SK-N-SH (cell line): ENCODE data around the gene SPATA13. TPM values are rescaled to one million over a fixed set of nuclear protein-coding genes. Genes with fewer than 3 reads are reported as not detected.
A peak's percentile ranks its signal among the peaks of the same experiment; 100 is the strongest.

Experiments used
- CTCF ChIA-PET: fragments of 300-600, 350-600 bp; formaldehyde crosslinking; extraction: SDS; loops from one replicate; lab custom pipeline; 2021; lab: Yijun Ruan, JAX
- POLR2A ChIA-PET: fragments of 350-600 bp; sonication (Branson Sonifier 250); formaldehyde crosslinking; extraction: SDS; loops from one replicate; lab custom pipeline; 2020; ENCODE audit warnings: antibody characterized with exemption, inconsistent platforms; lab: Yijun Ruan, JAX
- DNase-seq: peaks from one replicate; pipeline ENCODE4 v3.0.0; 2012
- H2AFZ ChIP-seq: fragments of 200-600 bp; sonication (generic); 2 replicates; pipeline ENCODE4 v1.8.1; 2016; ENCODE audit warnings: antibody characterized with exemption, mild to moderate bottlenecking, low read depth
- H3F3A ChIP-seq: fragments of 200-600 bp; sonication (generic); replicated peaks from 2 replicates; pipeline ENCODE3; 2016; ENCODE audit warnings: antibody characterized with exemption, mild to moderate bottlenecking; ENCODE audit not compliant: insufficient read depth
- H3K27ac ChIP-seq, 2 experiments: fragments of 200-500 bp in 1 of 2; fragments of 200-600 bp in 1 of 2; sonication (Bioruptor generic) in 1 of 2; sonication (generic), shearing (Covaris generic) in 1 of 2; 2 replicates each; pipeline versions ENCODE4 v1.5.1 to v1.6.1; 2014 to 2016; ENCODE audit warnings: low read depth in 2 of 2, inconsistent platforms in 1 of 2, low read length in 1 of 2, mild to moderate bottlenecking in 1 of 2, mixed read lengths in 1 of 2
- H3K27me3 ChIP-seq: fragments of 200-600 bp; sonication (generic), shearing (Covaris generic); 2 replicates; pipeline ENCODE4 v1.6.1; 2016; ENCODE audit warnings: mixed run types; ENCODE audit not compliant: insufficient read depth
- H3K36me3 ChIP-seq, 2 experiments: fragments of 200-500 bp in 1 of 2; fragments of 200-600 bp in 1 of 2; sonication (Bioruptor generic) in 1 of 2; sonication (generic) in 1 of 2; replicated peaks in 1 of 2; 2 replicates each; pipeline versions ENCODE3 to v1.5.1; 2014 to 2016; ENCODE audit warnings: low read length in 1 of 2, mild to moderate bottlenecking in 1 of 2; ENCODE audit not compliant: insufficient read depth in 2 of 2, control insufficient read depth in 1 of 2
- H3K4me1 ChIP-seq, 2 experiments: fragments of 200-500 bp in 1 of 2; fragments of 200-600 bp in 1 of 2; sonication (Bioruptor generic) in 1 of 2; sonication (generic), shearing (Covaris generic) in 1 of 2; 2 replicates each; pipeline versions ENCODE4 v1.5.1 to v1.6.1; 2014 to 2016; ENCODE audit warnings: low read depth in 1 of 2, low read length in 1 of 2, mixed run types in 1 of 2; ENCODE audit not compliant: insufficient read depth in 2 of 2, control insufficient read depth in 1 of 2
- H3K4me2 ChIP-seq: fragments of 200-600 bp; sonication (generic), shearing (Covaris generic); 2 replicates; pipeline ENCODE4 v1.6.1; 2017; ENCODE audit warnings: mixed run types
- H3K4me3 ChIP-seq, 2 experiments: fragments of 200-500 bp in 1 of 2; fragments of 200-600 bp in 1 of 2; sonication (Bioruptor generic) in 1 of 2; sonication (generic), shearing (Covaris generic) in 1 of 2; 2 replicates each; pipeline versions ENCODE4 v1.5.1 to v1.8.1; 2014 to 2016; ENCODE audit warnings: low read depth in 2 of 2, inconsistent platforms in 1 of 2, low read length in 1 of 2, mild to moderate bottlenecking in 1 of 2, mixed read lengths in 1 of 2, moderate library complexity in 1 of 2
- H3K79me2 ChIP-seq: fragments of 200-600 bp; sonication (generic); 2 replicates; pipeline ENCODE4 v1.8.1; 2017; ENCODE audit warnings: mild to moderate bottlenecking; ENCODE audit not compliant: insufficient read depth
- H3K9ac ChIP-seq: fragments of 200-600 bp; sonication (generic); 2 replicates; pipeline ENCODE4 v1.6.1; 2017; ENCODE audit warnings: mixed run types
- H3K9me2 ChIP-seq: fragments of 200-600 bp; sonication (generic); 2 replicates; pipeline ENCODE4 v1.6.1; 2017; ENCODE audit warnings: mixed run types
- H3K9me3 ChIP-seq: fragments of 200-600 bp; sonication (generic); 2 replicates; pipeline ENCODE4 v1.6.1; 2017; ENCODE audit warnings: mixed run types, mild to moderate bottlenecking, moderate library complexity
- H4K20me1 ChIP-seq: fragments of 200-600 bp; sonication (generic); 2 replicates; pipeline ENCODE4 v1.6.1; 2017; ENCODE audit warnings: mild to moderate bottlenecking, mixed run types; ENCODE audit not compliant: insufficient read depth
- FOSL2 ChIP-seq: IDR thresholded peaks from 2 replicates; pipeline ENCODE4 v1.4.0; 2012; ENCODE audit warnings: low read depth, mild to moderate bottlenecking, moderate library complexity, borderline replicate concordance
- FOXM1 ChIP-seq: IDR thresholded peaks from 2 replicates; pipeline ENCODE4 v1.4.0; 2012; ENCODE audit warnings: low read depth, mild to moderate bottlenecking
- GATA2 ChIP-seq: sonication (generic); formaldehyde crosslinking; IDR thresholded peaks from 2 replicates; pipeline ENCODE4 v1.5.0; 2020; ENCODE audit warnings: mild to moderate bottlenecking, missing genetic modification reagents
- MEF2A ChIP-seq: IDR thresholded peaks from 2 replicates; pipeline ENCODE4 v1.4.0; 2012; ENCODE audit warnings: low read depth, borderline replicate concordance
- RFX5 ChIP-seq: IDR thresholded peaks from 2 replicates; pipeline ENCODE4 v1.6.1; 2012; ENCODE audit warnings: mild to moderate bottlenecking, improper control_type of control experiment, low read length
- TAF1 ChIP-seq: IDR thresholded peaks from 2 replicates; pipeline ENCODE4 v1.6.1; 2012; ENCODE audit warnings: low read depth, mild to moderate bottlenecking, low read length, moderate library complexity, borderline replicate concordance
- WGBS: methylation state at CpG from one replicate; pipeline ENCODE4 v1.1.6; 2017; ENCODE audit warnings: low lambda C conversion rate; 5-methylcytosine and 5-hydroxymethylcytosine counted together
- polyA plus RNA-seq, 3 experiments: library from polyadenylated mRNA; depleted of rRNA; stranded (reverse); fragments of >200 nt; gene quantifications; 2 replicates each; pipeline ENCODE4 v1.2.3, GENCODE V29; 2012
- TF ChIP-seq, protein P1 (sequence below): IDR thresholded peaks from 2 replicates; pipeline ENCODE4 v1.6.1; 2012; ENCODE audit warnings: mild to moderate bottlenecking, low read depth, low read length, moderate library complexity
- TF ChIP-seq, protein P2 (sequence below): IDR thresholded peaks from 2 replicates; pipeline ENCODE4 v1.4.0; 2012; ENCODE audit warnings: low read depth, borderline replicate concordance
- TF ChIP-seq, protein P3 (sequence below): fragments of 150-350 bp; IDR thresholded peaks from 2 replicates; pipeline ENCODE4 v1.6.1; 2016; ENCODE audit warnings: mild to moderate bottlenecking, low read depth, low read length

SPATA13 gene
- polyA plus RNA-seq, 1 of the 3 experiments (the other 2 are of a cell fraction) = 4.3 TPM

DNA sequence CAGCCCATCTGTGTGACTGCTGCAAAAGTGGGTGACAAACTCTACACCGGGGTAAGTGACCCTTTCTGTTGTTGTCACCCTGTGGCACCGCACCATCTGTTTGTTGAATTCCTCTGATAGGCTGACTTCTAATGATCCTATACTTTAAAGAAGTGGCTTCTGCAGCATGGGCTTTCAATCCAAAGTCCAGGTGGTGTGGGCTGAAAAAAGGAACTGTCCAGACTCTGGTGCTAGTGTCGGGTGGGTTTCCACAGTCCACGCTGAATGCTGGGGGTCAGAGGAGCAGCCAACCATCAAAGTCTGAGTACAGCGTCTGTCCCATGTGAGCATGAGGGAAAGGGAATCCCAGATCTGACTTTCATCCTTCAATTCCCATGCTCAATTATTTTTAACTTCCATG lies 31.6 kb upstream of the SPATA13 start:
- TF ChIP-seq, protein P1, sequence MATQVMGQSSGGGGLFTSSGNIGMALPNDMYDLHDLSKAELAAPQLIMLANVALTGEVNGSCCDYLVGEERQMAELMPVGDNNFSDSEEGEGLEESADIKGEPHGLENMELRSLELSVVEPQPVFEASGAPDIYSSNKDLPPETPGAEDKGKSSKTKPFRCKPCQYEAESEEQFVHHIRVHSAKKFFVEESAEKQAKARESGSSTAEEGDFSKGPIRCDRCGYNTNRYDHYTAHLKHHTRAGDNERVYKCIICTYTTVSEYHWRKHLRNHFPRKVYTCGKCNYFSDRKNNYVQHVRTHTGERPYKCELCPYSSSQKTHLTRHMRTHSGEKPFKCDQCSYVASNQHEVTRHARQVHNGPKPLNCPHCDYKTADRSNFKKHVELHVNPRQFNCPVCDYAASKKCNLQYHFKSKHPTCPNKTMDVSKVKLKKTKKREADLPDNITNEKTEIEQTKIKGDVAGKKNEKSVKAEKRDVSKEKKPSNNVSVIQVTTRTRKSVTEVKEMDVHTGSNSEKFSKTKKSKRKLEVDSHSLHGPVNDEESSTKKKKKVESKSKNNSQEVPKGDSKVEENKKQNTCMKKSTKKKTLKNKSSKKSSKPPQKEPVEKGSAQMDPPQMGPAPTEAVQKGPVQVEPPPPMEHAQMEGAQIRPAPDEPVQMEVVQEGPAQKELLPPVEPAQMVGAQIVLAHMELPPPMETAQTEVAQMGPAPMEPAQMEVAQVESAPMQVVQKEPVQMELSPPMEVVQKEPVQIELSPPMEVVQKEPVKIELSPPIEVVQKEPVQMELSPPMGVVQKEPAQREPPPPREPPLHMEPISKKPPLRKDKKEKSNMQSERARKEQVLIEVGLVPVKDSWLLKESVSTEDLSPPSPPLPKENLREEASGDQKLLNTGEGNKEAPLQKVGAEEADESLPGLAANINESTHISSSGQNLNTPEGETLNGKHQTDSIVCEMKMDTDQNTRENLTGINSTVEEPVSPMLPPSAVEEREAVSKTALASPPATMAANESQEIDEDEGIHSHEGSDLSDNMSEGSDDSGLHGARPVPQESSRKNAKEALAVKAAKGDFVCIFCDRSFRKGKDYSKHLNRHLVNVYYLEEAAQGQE = peak; percentile 72; the same call in 1 of the 2 replicates
- TF ChIP-seq MEF2A = no peak
- H3K9me3 ChIP-seq = no peaks in the 10 kb centered on the region
- H3K79me2 ChIP-seq = no peaks in the 10 kb centered on the region
- no peak overlapping the region for H2AFZ ChIP-seq
- no peak overlapping the region for H3K4me2 ChIP-seq
- no peaks in the 10 kb centered on the region for H3K4me1 ChIP-seq
- no peaks in the 10 kb centered on the region for H4K20me1 ChIP-seq
- ChIA-PET CTCF (interaction anchor here (0.9 kb wide), 2 partner anchors 20 to 23 kb away, joined by 3 read pairs; no protein-coding TSS in a partner anchor), POLR2A (no interaction called here)
- H3K9me2 ChIP-seq = no peaks in the 10 kb centered on the region
- H3K4me3 ChIP-seq = no peak overlapping the region
- H3F3A ChIP-seq = no peaks in the 10 kb centered on the region
- no peaks in the 10 kb centered on the region for H3K27me3 ChIP-seq
- no peak overlapping the region for H3K27ac ChIP-seq
- no peaks in the 10 kb centered on the region for H3K36me3 ChIP-seq
- no peak for DNase-seq
- no peak overlapping the region for H3K9ac ChIP-seq
- 98% methylated on average over 5 of the region's 5 CpGs for WGBS

DNA sequence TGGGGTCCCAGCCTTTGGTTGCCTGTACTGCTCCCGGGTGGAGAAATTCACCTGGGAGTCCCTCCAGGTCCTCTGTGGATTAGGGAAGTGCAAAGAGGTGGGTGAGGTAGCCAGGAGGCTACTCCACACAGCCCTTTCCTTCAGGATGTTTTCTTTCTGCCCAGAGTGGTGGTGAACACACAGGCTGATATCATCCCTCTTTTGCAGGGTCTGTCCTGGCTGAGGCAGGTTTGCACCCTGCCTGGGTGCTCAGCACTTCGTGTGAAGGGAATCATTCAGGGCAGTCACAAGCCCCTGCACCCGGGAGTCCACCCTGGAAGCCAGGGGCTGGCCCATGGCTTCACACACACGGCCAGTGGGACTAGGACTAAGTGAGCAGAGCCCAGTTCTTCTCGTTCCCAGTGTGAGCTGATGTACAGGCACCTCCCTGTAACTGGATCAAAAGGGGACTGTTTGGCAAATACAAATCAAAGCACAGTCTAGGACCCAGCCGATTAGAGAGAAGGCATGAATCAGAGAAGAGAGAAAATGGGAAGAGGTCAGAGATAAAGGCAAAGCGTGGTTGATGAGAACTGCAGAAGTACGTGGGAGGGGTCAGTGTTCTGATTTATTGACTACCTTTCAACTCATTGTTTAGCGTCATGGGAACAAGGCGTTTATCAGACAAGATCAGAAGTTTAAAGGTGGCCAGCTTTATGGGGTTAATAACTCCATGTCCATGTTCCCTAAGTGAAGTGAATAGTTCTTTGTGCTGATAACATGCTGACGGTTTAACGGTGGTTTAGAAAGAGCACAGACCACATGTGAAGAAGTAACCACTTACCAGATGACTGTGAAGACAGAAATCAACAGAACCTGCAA lies 30.4 kb upstream of the SPATA13 start:
- H3F3A ChIP-seq = no peaks in the 10 kb centered on the region
- ChIA-PET POLR2A (no interaction called here), CTCF (interaction anchor here (0.9 kb wide), 2 partner anchors 21 to 22 kb away, joined by 3 read pairs; no protein-coding TSS in a partner anchor)
- no peak for DNase-seq
- H3K27me3 ChIP-seq = no peaks in the 10 kb centered on the region
- no peak overlapping the region for H3K9ac ChIP-seq
- no peaks in the 10 kb centered on the region for H4K20me1 ChIP-seq
- no peaks in the 10 kb centered on the region for H3K36me3 ChIP-seq
- H3K4me2 ChIP-seq = no peak overlapping the region
- H3K9me2 ChIP-seq = no peaks in the 10 kb centered on the region
- H3K79me2 ChIP-seq = no peaks in the 10 kb centered on the region
- H3K9me3 ChIP-seq = no peaks in the 10 kb centered on the region
- no peak for TF ChIP-seq FOSL2
- no peak for TF ChIP-seq GATA2 (CRISPR knock-in tag)
- TF ChIP-seq, protein P2, sequence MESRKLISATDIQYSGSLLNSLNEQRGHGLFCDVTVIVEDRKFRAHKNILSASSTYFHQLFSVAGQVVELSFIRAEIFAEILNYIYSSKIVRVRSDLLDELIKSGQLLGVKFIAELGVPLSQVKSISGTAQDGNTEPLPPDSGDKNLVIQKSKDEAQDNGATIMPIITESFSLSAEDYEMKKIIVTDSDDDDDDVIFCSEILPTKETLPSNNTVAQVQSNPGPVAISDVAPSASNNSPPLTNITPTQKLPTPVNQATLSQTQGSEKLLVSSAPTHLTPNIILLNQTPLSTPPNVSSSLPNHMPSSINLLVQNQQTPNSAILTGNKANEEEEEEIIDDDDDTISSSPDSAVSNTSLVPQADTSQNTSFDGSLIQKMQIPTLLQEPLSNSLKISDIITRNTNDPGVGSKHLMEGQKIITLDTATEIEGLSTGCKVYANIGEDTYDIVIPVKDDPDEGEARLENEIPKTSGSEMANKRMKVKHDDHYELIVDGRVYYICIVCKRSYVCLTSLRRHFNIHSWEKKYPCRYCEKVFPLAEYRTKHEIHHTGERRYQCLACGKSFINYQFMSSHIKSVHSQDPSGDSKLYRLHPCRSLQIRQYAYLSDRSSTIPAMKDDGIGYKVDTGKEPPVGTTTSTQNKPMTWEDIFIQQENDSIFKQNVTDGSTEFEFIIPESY = no peak
- no peak for TF ChIP-seq TAF1
- TF ChIP-seq, protein P3, sequence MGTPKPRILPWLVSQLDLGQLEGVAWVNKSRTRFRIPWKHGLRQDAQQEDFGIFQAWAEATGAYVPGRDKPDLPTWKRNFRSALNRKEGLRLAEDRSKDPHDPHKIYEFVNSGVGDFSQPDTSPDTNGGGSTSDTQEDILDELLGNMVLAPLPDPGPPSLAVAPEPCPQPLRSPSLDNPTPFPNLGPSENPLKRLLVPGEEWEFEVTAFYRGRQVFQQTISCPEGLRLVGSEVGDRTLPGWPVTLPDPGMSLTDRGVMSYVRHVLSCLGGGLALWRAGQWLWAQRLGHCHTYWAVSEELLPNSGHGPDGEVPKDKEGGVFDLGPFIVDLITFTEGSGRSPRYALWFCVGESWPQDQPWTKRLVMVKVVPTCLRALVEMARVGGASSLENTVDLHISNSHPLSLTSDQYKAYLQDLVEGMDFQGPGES = no peak
- TF ChIP-seq, protein P1 = no peak
- no peak for TF ChIP-seq RFX5
- no peak for TF ChIP-seq FOXM1
- 50% methylated on average over 11 of the region's 12 CpGs for WGBS
- H3K4me3 ChIP-seq = no peak overlapping the region
- H2AFZ ChIP-seq = no peak overlapping the region
- no peaks in the 10 kb centered on the region for H3K4me1 ChIP-seq
- no peak overlapping the region for H3K27ac ChIP-seq
